ENCODE data around the gene TLL1.

Gene TLL1

GRCh38 chr4:165971933-165972332 lies 98.9 kb downstream of the TLL1 start:
- DNase-seq (ENCODE audit: low read depth in 2 of 2): no peak

- no peak for DNase-seq (ENCODE audit: low read depth in 2 of 2)
These were observed 99.7 kb downstream of the TLL1 start for GRCh38 chr4:165972747-165973146.

GRCh38 chr4:165982934-165983333 lies 109.9 kb downstream of the TLL1 start:
- no peak for DNase-seq (ENCODE audit: low read depth in 2 of 2)

- DNase-seq (ENCODE audit: low read depth in 2 of 2): no peak
These were observed 114.1 kb downstream of the TLL1 start for GRCh38 chr4:165986956-165987698.

GRCh38 chr4:165991325-165992180 lies 118.5 kb downstream of the TLL1 start:
- DNase-seq (ENCODE audit: low read depth in 2 of 2): no peak

- no peak for DNase-seq (ENCODE audit: low read depth in 2 of 2)
These were observed 119.2 kb downstream of the TLL1 start for GRCh38 chr4:165992283-165992682.

GRCh38 chr4:165994701-165995100 lies 121.7 kb downstream of the TLL1 start:
- no peak for DNase-seq (ENCODE audit: low read depth in 2 of 2)

GRCh38 chr4:166003811-166004210 lies 130.8 kb downstream of the TLL1 start:
- DNase-seq (ENCODE audit: low read depth in 2 of 2): no peak

- DNase-seq (ENCODE audit: low read depth in 2 of 2): no peak
These were observed 133.2 kb downstream of the TLL1 start for GRCh38 chr4:166006217-166006616.

- no peak for DNase-seq (ENCODE audit: low read depth in 2 of 2)
These were observed 135.5 kb downstream of the TLL1 start for GRCh38 chr4:166008510-166008909.

GRCh38 chr4:166012129-166013030 lies 139.3 kb downstream of the TLL1 start:
- DNase-seq (ENCODE audit: low read depth in 2 of 2): no peak

- DNase-seq (ENCODE audit: low read depth in 2 of 2): no peak
These were observed 141.4 kb downstream of the TLL1 start for GRCh38 chr4:166014411-166014810.

GRCh38 chr4:166017804-166018203 lies 144.8 kb downstream of the TLL1 start:
- DNase-seq (ENCODE audit: low read depth in 2 of 2): no peak

GRCh38 chr4:166019441-166020220 lies 146.6 kb downstream of the TLL1 start:
- DNase-seq (ENCODE audit: low read depth in 2 of 2): no peak

- no peak for DNase-seq (ENCODE audit: low read depth in 2 of 2)
These were observed 148.6 kb downstream of the TLL1 start for GRCh38 chr4:166021617-166022016.

- no peak for DNase-seq (ENCODE audit: low read depth in 2 of 2)
These were observed 161.9 kb downstream of the TLL1 start for GRCh38 chr4:166034965-166035364.

- no peak for DNase-seq (ENCODE audit: low read depth in 2 of 2)
These were observed 166.8 kb downstream of the TLL1 start for GRCh38 chr4:166039822-166040221.

GRCh38 chr4:166042510-166043055 lies 169.5 kb downstream of the TLL1 start:
- no peak for DNase-seq (ENCODE audit: low read depth in 2 of 2)

GRCh38 chr4:166043801-166044200 lies 170.8 kb downstream of the TLL1 start:
- no peak for DNase-seq (ENCODE audit: low read depth in 2 of 2)

- DNase-seq (ENCODE audit: low read depth in 2 of 2): no peak
These were observed 171.8 kb downstream of the TLL1 start for GRCh38 chr4:166044871-166045270.

GRCh38 chr4:166045457-166045856 lies 172.4 kb downstream of the TLL1 start:
- DNase-seq (ENCODE audit: low read depth in 2 of 2): no peak
